ENCODE results near the gene PPM1L.

The PPM1L gene

DNA sequence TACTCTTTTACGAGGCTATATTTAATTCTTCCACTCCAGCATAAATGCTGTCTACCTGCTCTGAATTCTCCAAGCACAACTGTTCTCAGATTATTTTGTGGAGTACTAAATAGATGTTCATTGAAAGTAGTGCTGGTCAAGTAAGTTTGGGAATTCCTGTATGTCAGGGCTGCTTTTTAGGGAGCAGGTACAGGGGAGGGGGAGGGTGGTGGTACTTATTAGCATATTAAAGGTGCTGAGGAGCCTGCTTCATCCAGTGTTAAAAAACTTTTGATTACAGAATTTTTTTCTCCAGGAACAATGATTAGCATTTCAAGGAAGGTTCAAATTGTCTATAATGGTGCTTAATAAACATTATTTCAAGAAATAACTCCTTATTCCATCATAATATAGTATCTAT lies 59.2 kb downstream of the PPM1L start:
- TF ChIP-seq, protein P1, sequence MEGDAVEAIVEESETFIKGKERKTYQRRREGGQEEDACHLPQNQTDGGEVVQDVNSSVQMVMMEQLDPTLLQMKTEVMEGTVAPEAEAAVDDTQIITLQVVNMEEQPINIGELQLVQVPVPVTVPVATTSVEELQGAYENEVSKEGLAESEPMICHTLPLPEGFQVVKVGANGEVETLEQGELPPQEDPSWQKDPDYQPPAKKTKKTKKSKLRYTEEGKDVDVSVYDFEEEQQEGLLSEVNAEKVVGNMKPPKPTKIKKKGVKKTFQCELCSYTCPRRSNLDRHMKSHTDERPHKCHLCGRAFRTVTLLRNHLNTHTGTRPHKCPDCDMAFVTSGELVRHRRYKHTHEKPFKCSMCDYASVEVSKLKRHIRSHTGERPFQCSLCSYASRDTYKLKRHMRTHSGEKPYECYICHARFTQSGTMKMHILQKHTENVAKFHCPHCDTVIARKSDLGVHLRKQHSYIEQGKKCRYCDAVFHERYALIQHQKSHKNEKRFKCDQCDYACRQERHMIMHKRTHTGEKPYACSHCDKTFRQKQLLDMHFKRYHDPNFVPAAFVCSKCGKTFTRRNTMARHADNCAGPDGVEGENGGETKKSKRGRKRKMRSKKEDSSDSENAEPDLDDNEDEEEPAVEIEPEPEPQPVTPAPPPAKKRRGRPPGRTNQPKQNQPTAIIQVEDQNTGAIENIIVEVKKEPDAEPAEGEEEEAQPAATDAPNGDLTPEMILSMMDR (IDR thresholded peaks at IDR 0.05; ENCODE audit: low read depth, low read length) = no peak
- H3K4me3 ChIP-seq (ENCODE audit: low read depth, low read length) = no peak overlapping the region

DNA sequence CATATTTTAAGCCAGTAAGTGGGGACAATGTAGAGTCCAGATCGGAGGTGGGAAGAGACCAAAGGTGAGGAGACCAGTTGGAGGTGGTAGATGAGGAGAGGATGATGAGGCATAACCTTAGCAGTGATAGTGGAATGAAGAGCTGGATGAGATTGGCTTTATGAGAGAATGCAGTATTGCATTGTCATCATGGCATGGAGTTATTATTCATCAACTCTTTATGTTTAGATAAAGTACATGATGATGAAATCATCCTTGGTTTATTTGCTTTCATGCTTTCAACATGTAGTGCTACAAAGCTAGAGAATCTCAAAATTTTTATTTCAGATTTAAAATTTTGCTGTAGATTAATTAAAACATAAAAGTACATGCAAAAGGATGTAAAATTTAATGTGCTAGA lies 64.0 kb downstream of the PPM1L start:
- TF ChIP-seq, protein P1 (IDR thresholded peaks at IDR 0.05; ENCODE audit: low read depth, low read length) = no peak
- no peak overlapping the region for H3K4me3 ChIP-seq (ENCODE audit: low read depth, low read length)

DNA sequence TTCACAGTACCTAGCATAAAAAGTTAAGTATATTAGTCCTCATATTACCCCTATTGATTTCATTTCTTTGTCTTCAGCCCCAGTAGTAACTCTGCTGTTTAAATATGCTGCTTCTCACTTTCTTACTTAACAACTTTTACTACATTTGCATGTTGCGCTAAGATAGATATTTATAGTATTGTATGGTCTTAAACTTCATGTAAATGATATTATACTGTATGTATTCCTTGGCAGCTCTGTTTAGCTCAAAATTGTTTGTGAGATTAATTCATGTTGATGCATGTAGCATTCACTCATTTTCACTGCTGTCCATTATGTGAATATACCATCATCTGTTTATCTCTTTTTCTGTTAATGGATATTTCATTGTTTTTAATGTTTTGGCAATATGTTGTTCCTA lies 64.4 kb downstream of the PPM1L start:
- TF ChIP-seq, protein P1 (IDR thresholded peaks at IDR 0.05; ENCODE audit: low read depth, low read length) = no peak
- H3K4me3 ChIP-seq (ENCODE audit: low read depth, low read length) = no peak overlapping the region

DNA sequence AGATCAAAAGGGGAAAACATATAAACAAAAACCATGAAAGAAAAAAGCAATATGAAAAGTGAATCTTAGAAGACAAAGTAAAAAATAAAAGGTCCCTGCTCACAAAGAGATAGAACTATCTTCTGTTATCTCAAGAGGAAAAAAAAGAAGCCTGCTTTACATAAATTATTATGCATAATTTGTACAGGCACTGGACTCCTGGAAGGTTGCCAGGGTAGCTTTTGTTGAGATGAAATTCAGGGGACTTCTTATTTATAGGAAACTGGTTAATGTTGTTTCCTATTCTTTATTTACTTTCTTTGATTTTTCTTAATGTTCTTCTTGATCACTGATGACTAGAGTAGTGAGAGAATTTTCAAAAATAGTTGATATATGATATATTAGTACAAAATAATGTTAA lies 66.9 kb downstream of the PPM1L start:
- H3K4me3 ChIP-seq (ENCODE audit: low read depth, low read length) = no peak overlapping the region
- TF ChIP-seq, protein P1 (IDR thresholded peaks at IDR 0.05; ENCODE audit: low read depth, low read length) = no peak

DNA sequence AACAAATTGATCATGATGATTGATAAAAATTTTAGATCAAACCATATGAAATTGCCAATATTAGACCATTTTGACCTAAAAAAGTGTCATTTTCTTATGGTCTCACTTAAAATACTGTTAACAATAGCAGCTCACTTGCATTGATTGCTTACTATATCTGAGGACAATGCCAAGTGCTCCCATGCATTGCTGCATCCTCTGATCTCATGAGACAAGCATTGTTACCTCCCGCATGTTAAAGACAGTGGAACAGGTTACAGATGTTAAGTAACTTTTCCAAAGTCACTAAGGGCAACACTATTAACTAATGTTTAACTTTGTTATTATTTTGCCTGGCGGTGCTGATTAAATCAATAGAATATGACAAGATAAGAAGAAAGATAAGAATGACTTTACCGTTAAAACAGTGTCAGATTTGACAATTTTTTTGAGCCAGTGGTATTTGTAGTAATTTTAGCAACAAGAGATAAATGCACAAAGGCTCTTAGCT lies 69.3 kb downstream of the PPM1L start:
- TF ChIP-seq, protein P1 (IDR thresholded peaks at IDR 0.05; ENCODE audit: low read depth, low read length) = no peak
- no peak overlapping the region for H3K4me3 ChIP-seq (ENCODE audit: low read depth, low read length)

DNA sequence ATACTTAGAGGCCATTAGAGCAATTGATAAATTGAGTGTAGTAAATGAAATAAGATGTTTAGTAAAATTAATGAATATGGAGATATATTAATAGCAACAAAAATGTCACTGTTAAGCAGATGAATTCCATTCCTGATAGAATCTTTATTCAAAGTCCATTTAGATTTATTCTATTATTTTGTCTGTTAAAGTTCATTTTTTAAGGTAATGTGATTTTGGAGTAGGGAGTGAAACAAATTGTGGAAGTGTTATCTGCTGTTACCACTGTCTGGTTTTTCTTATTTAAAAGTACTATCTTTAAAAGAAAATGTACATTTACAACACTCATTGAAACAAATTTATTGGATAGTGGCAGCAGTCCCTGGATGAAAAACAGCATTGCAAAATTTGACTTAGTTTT lies 70.4 kb downstream of the PPM1L start:
- no peak overlapping the region for H3K4me3 ChIP-seq (ENCODE audit: low read depth, low read length)
- TF ChIP-seq, protein P1 (IDR thresholded peaks at IDR 0.05; ENCODE audit: low read depth, low read length) = no peak

DNA sequence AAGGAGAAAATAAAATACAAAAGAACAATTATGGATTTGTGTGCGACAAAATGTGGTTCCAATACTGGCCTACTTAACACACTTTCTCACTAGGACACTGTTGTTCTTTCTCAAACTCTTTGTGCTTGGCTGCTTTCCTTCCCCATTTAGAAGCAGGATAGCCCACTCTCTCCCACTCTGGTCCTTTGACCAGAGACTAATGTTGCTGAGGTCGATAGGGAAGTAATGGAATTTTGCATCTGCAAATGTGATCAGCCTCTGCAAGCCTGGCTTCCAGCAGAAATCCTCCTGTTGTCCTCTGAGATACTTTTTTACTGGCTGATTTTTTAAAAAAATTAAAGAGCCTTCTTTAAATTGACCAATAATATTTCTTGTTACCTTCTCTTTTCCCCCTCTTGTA lies 71.0 kb downstream of the PPM1L start:
- TF ChIP-seq, protein P1 (IDR thresholded peaks at IDR 0.05; ENCODE audit: low read depth, low read length) = no peak
- no peak overlapping the region for H3K4me3 ChIP-seq (ENCODE audit: low read depth, low read length)

All from WI38 (cell line).